Measurements from ENCODE around the gene ASMT.
A peak's percentile ranks its signal among the peaks of the same experiment; 100 is the strongest.

The ASMT gene

GRCh38 chrX:1591863-1592469 lies 22.9 kb upstream of the ASMT start:
- peaks cover 14% of the 10 kb centered on the region for H3K4me1 ChIP-seq (ENCODE audit: insufficient read depth, low read length)
- H3K27me3 ChIP-seq (ENCODE audit: insufficient read depth, low read length), result no peaks in the 10 kb centered on the region
- no peak overlapping the region for H2AFZ ChIP-seq (ENCODE audit: low read depth, low read length)
- peaks cover 35% of the 10 kb centered on the region for H3K36me3 ChIP-seq (ENCODE audit: insufficient read depth, low read length)
- H3K9me3 ChIP-seq (ENCODE audit: low read length), result no peaks in the 10 kb centered on the region
- H3K4me3 ChIP-seq (ENCODE audit: low read length), result peak overlapping the region; percentile 87

GRCh38 chrX:1592470-1593142 lies 22.3 kb upstream of the ASMT start:
- peak overlapping the region; percentile 87 for H3K4me3 ChIP-seq (ENCODE audit: low read length)
- no peak overlapping the region for H2AFZ ChIP-seq (ENCODE audit: low read depth, low read length)
- H3K36me3 ChIP-seq (ENCODE audit: insufficient read depth, low read length), result peaks cover 41% of the 10 kb centered on the region
- H3K4me1 ChIP-seq (ENCODE audit: insufficient read depth, low read length), result peaks cover 14% of the 10 kb centered on the region
- no peaks in the 10 kb centered on the region for H3K9me3 ChIP-seq (ENCODE audit: low read length)
- H3K27me3 ChIP-seq (ENCODE audit: insufficient read depth, low read length), result no peaks in the 10 kb centered on the region

GRCh38 chrX:1593286-1594271 lies 21.3 kb upstream of the ASMT start:
- Histone ChIP-seq H3K36me3 (ENCODE audit: insufficient read depth, low read length) (peaks cover 50% of the 10 kb centered on the region), H3K4me1 (ENCODE audit: insufficient read depth, low read length) (peaks cover 14% of the 10 kb centered on the region), H3K27me3 (ENCODE audit: insufficient read depth, low read length) (no peaks in the 10 kb centered on the region), H2AFZ (ENCODE audit: low read depth, low read length) (no peak overlapping the region), H3K9me3 (ENCODE audit: low read length) (no peaks in the 10 kb centered on the region), H3K4me3 (ENCODE audit: low read length) (peak overlapping the region; percentile 87)

- peaks cover 71% of the 10 kb centered on the region for H3K36me3 ChIP-seq (ENCODE audit: insufficient read depth, low read length)
- no peaks in the 10 kb centered on the region for H3K27me3 ChIP-seq (ENCODE audit: insufficient read depth, low read length)
- peaks cover 5% of the 10 kb centered on the region for H3K9me3 ChIP-seq (ENCODE audit: low read length)
- no peak overlapping the region for H2AFZ ChIP-seq (ENCODE audit: low read depth, low read length)
- H3K4me1 ChIP-seq (ENCODE audit: insufficient read depth, low read length), result peaks cover 14% of the 10 kb centered on the region
- H3K4me3 ChIP-seq (ENCODE audit: low read length), result no peak overlapping the region
Measured at GRCh38 chrX:1595711-1596060, 19.2 kb upstream of the ASMT start.

GRCh38 chrX:1596676-1597344 lies 18.0 kb upstream of the ASMT start:
- Histone ChIP-seq H3K4me1 (ENCODE audit: insufficient read depth, low read length) (peaks cover 14% of the 10 kb centered on the region), H2AFZ (ENCODE audit: low read depth, low read length) (no peak overlapping the region), H3K36me3 (ENCODE audit: insufficient read depth, low read length) (peaks cover 82% of the 10 kb centered on the region), H3K4me3 (ENCODE audit: low read length) (no peak overlapping the region), H3K27me3 (ENCODE audit: insufficient read depth, low read length) (no peaks in the 10 kb centered on the region), H3K9me3 (ENCODE audit: low read length) (peaks cover 11% of the 10 kb centered on the region)

GRCh38 chrX:1597345-1598020 lies 17.4 kb upstream of the ASMT start:
- peaks cover 89% of the 10 kb centered on the region for H3K36me3 ChIP-seq (ENCODE audit: insufficient read depth, low read length)
- H3K4me1 ChIP-seq (ENCODE audit: insufficient read depth, low read length), result peaks cover 10% of the 10 kb centered on the region
- no peaks in the 10 kb centered on the region for H3K27me3 ChIP-seq (ENCODE audit: insufficient read depth, low read length)
- H3K9me3 ChIP-seq (ENCODE audit: low read length), result peaks cover 13% of the 10 kb centered on the region
- no peak overlapping the region for H3K4me3 ChIP-seq (ENCODE audit: low read length)
- no peak overlapping the region for H2AFZ ChIP-seq (ENCODE audit: low read depth, low read length)

- peaks cover 13% of the 10 kb centered on the region for H3K9me3 ChIP-seq (ENCODE audit: low read length)
- H3K36me3 ChIP-seq (ENCODE audit: insufficient read depth, low read length), result peaks cover 92% of the 10 kb centered on the region
- no peak overlapping the region for H2AFZ ChIP-seq (ENCODE audit: low read depth, low read length)
- H3K4me1 ChIP-seq (ENCODE audit: insufficient read depth, low read length), result peaks cover 3% of the 10 kb centered on the region
- no peak overlapping the region for H3K4me3 ChIP-seq (ENCODE audit: low read length)
- no peaks in the 10 kb centered on the region for H3K27me3 ChIP-seq (ENCODE audit: insufficient read depth, low read length)
Measured at GRCh38 chrX:1598021-1598875, 16.6 kb upstream of the ASMT start.

- Histone ChIP-seq H3K4me3 (ENCODE audit: low read length) (no peak overlapping the region), H3K36me3 (ENCODE audit: insufficient read depth, low read length) (peaks cover 86% of the 10 kb centered on the region)
Measured at GRCh38 chrX:1598876-1599790, 15.7 kb upstream of the ASMT start.

GRCh38 chrX:1599791-1600405 lies 15.0 kb upstream of the ASMT start:
- H3K4me1 ChIP-seq (ENCODE audit: insufficient read depth, low read length), result no peaks in the 10 kb centered on the region
- H3K27me3 ChIP-seq (ENCODE audit: insufficient read depth, low read length), result no peaks in the 10 kb centered on the region
- H2AFZ ChIP-seq (ENCODE audit: low read depth, low read length), result no peak overlapping the region
- no peak overlapping the region for H3K4me3 ChIP-seq (ENCODE audit: low read length)
- peaks cover 13% of the 10 kb centered on the region for H3K9me3 ChIP-seq (ENCODE audit: low read length)
- H3K36me3 ChIP-seq (ENCODE audit: insufficient read depth, low read length), result peaks cover 81% of the 10 kb centered on the region

More at GRCh38 chrX:1598876-1599790, 15.7 kb upstream of the ASMT start:
- H2AFZ ChIP-seq (ENCODE audit: low read depth, low read length), result no peak overlapping the region
- no peaks in the 10 kb centered on the region for H3K4me1 ChIP-seq (ENCODE audit: insufficient read depth, low read length)
- H3K9me3 ChIP-seq (ENCODE audit: low read length), result peaks cover 13% of the 10 kb centered on the region
- H3K27me3 ChIP-seq (ENCODE audit: insufficient read depth, low read length), result no peaks in the 10 kb centered on the region

GRCh38 chrX:1600406-1601050 lies 14.3 kb upstream of the ASMT start:
- Histone ChIP-seq H3K27me3 (ENCODE audit: insufficient read depth, low read length) (no peaks in the 10 kb centered on the region), H3K9me3 (ENCODE audit: low read length) (peaks cover 13% of the 10 kb centered on the region), H2AFZ (ENCODE audit: low read depth, low read length) (no peak overlapping the region), H3K4me1 (ENCODE audit: insufficient read depth, low read length) (no peaks in the 10 kb centered on the region), H3K4me3 (ENCODE audit: low read length) (no peak overlapping the region), H3K36me3 (ENCODE audit: insufficient read depth, low read length) (peaks cover 75% of the 10 kb centered on the region)
